ENCODE results near the gene MAST4.

- TF ChIP-seq TAF1 (IDR thresholded peaks at IDR 0.05; ENCODE audit: borderline replicate concordance, low read depth, low read length) (no peak), POLR2AphosphoS5 (IDR thresholded peaks at IDR 0.05; ENCODE audit: low read depth, low read length) (no peak)
Observed at GRCh38 chr5:66892716-66893115, 296.5 kb downstream of the MAST4 start.

Data from GM12892 (cell line).